Spleen (tissue), 11 donors: Measurements from ENCODE around the gene PDE4B. TPM values are rescaled to one million over a fixed set of nuclear protein-coding genes. Genes with fewer than 3 reads are reported as not detected.

Source experiments
- DNase-seq: peaks from one replicate; pipeline ENCODE4 v3.0.0-alpha.2; 2020
- H3K27ac ChIP-seq, 8 donors: fragments of 200-600 bp; sonication (generic) in 7 of 8; 1 replicate in 4 of 8; 2 replicates in 4 of 8; pipeline versions ENCODE4 v1.5.0 to v1.8.0; 2016 to 2021; ENCODE audit warnings: inconsistent platforms in 4 of 8, mild to moderate bottlenecking in 4 of 8, moderate library complexity in 1 of 8
- H3K27me3 ChIP-seq, 7 donors: fragments of 200-600 bp; sonication (generic) in 6 of 7; replicated peaks in 1 of 7; 1 replicate in 4 of 7; 2 replicates in 3 of 7; pipeline versions ENCODE4 v1.5.0 to v1.8.0; 2016 to 2021; ENCODE audit warnings: inconsistent platforms in 3 of 7, mild to moderate bottlenecking in 1 of 7
- H3K36me3 ChIP-seq, 6 donors: fragments of 200-600 bp; sonication (generic) in 5 of 6; 1 replicate in 4 of 6; 2 replicates in 2 of 6; pipeline versions ENCODE4 v1.5.0 to v1.8.0; 2016 to 2021; ENCODE audit warnings: inconsistent platforms in 2 of 6
- H3K4me1 ChIP-seq, 6 donors: fragments of 200-600 bp; sonication (generic) in 5 of 6; 1 replicate in 3 of 6; 2 replicates in 3 of 6; pipeline versions ENCODE4 v1.5.0 to v1.8.0; 2016 to 2021; ENCODE audit warnings: inconsistent platforms in 3 of 6
- H3K4me3 ChIP-seq, 8 donors: fragments of 200-600 bp; sonication (generic) in 7 of 8; 1 replicate in 4 of 8; 2 replicates in 4 of 8; pipeline versions ENCODE4 v1.5.0 to v1.8.0; 2016 to 2021; ENCODE audit warnings: inconsistent platforms in 4 of 8, mild to moderate bottlenecking in 4 of 8, moderate library complexity in 2 of 8
- H3K9me3 ChIP-seq, 8 donors: fragments of 200-600 bp; sonication (generic) in 7 of 8; 1 replicate in 4 of 8; 2 replicates in 4 of 8; pipeline versions ENCODE4 v1.5.0 to v1.8.0; 2016 to 2021; ENCODE audit warnings: inconsistent platforms in 4 of 8
- CTCF ChIP-seq, 11 experiments: fragments of 200-600 bp in 7 of 11; fragments of 450-650 bp in 4 of 11; sonication (generic) in 4 of 11; IDR thresholded peaks in 8 of 11; conservative IDR thresholded peaks in 3 of 11; 1 replicate in 7 of 11; 2 replicates in 4 of 11; pipeline versions ENCODE4 v1.4.0 to v1.8.0; 2016 to 2021; ENCODE audit warnings: antibody characterized with exemption in 11 of 11, inconsistent platforms in 4 of 11, mild to moderate bottlenecking in 1 of 11
- POLR2A ChIP-seq, 3 donors: fragments of 450-650 bp; IDR thresholded peaks; one replicate each; pipeline ENCODE4 v1.5.1; 2017; ENCODE audit warnings: antibody characterized with exemption in 3 of 3, mild to moderate bottlenecking in 1 of 3
- POLR2AphosphoS5 ChIP-seq, 3 donors: sonication (generic); formaldehyde crosslinking; IDR thresholded peaks; one replicate each; pipeline ENCODE4 v1.5.1; 2017; ENCODE audit warnings: antibody characterized with exemption in 3 of 3
- WGBS, 5 donors: extraction: QIAGEN DNeasy Blood & Tissue Kit in 3 of 5; methylation state at CpG; one replicate each; pipeline versions ENCODE4 v1.1.5 to v1.1.7; 2013 to 2018; 5-methylcytosine and 5-hydroxymethylcytosine counted together
- intact Hi-C: fragments of 100-400 bp; cut with DNase I; formaldehyde crosslinking; loops from one replicate; pipeline ENCODE4 v1.15.0; 2023; ENCODE audit warnings: low total_unique reads
- polyA plus RNA-seq, 3 donors: library from polyadenylated mRNA; stranded (reverse); fragments of 200-250 nt; gene quantifications; one replicate each; pipeline ENCODE4 v1.2.1, GENCODE V29; 2013
- total RNA-seq, 7 donors: library from RNA; depleted of rRNA in 3 of 7; stranded (reverse); fragments of >200 nt in 3 of 7; fragmentation: NEBNext Ultra II Directional in 4 of 7; extraction: Animal tissue kit (Norgen Biotek cat#: 25700) in 4 of 7; gene quantifications; one replicate each; pipeline versions ENCODE4 v1.1.0 to v1.2.1, GENCODE V29; 2016 to 2021
- donor health status: healthy with polysubstance abuse.
- donor health status: DM: no; HTN: no; CAD: no; lungs with moderate emphysema.
- donor health status: DM: no; HTN: no; CAD: no.
- donor health status: Bipolar disorder and iron deficiency.
- donor health status: healthy.
- donor health status: DM: no; HTN: no; CAD: no.
- donor health status: DM: yes; HTN: yes; CAD: no.

The PDE4B gene
- total and polyA plus RNA-seq, 10 donors = 12.6 to 88.2 (median 51.9) TPM

GRCh38 chr1:66033781-66034180 is 241.1 kb downstream of the PDE4B start:
- intact Hi-C loops = no loop called here
- WGBS, 5 donors = 24 to 45% (median 35%) methylated on average over 1 of the region's 1 CpG
- no peaks in the 10 kb centered on the region for H3K36me3 ChIP-seq
- no peak overlapping the region for H3K27ac ChIP-seq
- DNase-seq = no peak
- H3K9me3 ChIP-seq = peaks cover 0 to 25% (median 16%) of the 10 kb centered on the region in 8 donors
- no peak for TF ChIP-seq CTCF (IDR thresholded peaks at IDR 0.05 in 8 of 11, conservative IDR thresholded peaks at IDR 0.05 in 3 of 11)
- H3K4me1 ChIP-seq = no peaks in the 10 kb centered on the region
- peaks cover 0 to 9% (median 0%) of the 10 kb centered on the region in 7 donors for H3K27me3 ChIP-seq
- H3K4me3 ChIP-seq = no peak overlapping the region

- Histone ChIP-seq H3K9me3 (peaks cover 0 to 5% (median under 1%) of the 10 kb centered on the region in 8 donors), H3K27me3 (peaks cover 0 to 10% (median 0%) of the 10 kb centered on the region in 7 donors), H3K4me3 (no peak overlapping the region), H3K4me1 (no peaks in the 10 kb centered on the region), H3K36me3 (no peaks in the 10 kb centered on the region), H3K27ac (no peak overlapping the region)
- intact Hi-C loops = no loop called here
- WGBS, 5 donors = 6 to 24% (median 22%) methylated on average over 1 of the region's 1 CpG
- no peak for TF ChIP-seq CTCF (IDR thresholded peaks at IDR 0.05 in 8 of 11, conservative IDR thresholded peaks at IDR 0.05 in 3 of 11)
- no peak for DNase-seq
Measured at GRCh38 chr1:66035616-66036245, 243.0 kb downstream of the PDE4B start.

GRCh38 chr1:66041654-66042053 is 249.0 kb downstream of the PDE4B start:
- Histone ChIP-seq H3K27ac (no peak overlapping the region), H3K4me1 (no peaks in the 10 kb centered on the region), H3K4me3 (no peak overlapping the region), H3K36me3 (no peaks in the 10 kb centered on the region), H3K9me3 (no peaks in the 10 kb centered on the region), H3K27me3 (peaks cover 0 to 12% (median 0%) of the 10 kb centered on the region in 7 donors)
- no peak for DNase-seq
- intact Hi-C loops = no loop called here
- TF ChIP-seq CTCF (IDR thresholded peaks at IDR 0.05 in 8 of 11, conservative IDR thresholded peaks at IDR 0.05 in 3 of 11) = no peak
- no peak for TF ChIP-seq POLR2A (IDR thresholded peaks at IDR 0.05)
- TF ChIP-seq POLR2AphosphoS5 (IDR thresholded peaks at IDR 0.05) = no peak
- WGBS, 5 donors = 47 to 86% (median 60%) methylated on average over 1 of the region's 1 CpG

- Histone ChIP-seq H3K9me3 (no peaks in the 10 kb centered on the region), H3K27me3 (peaks cover 0 to 13% (median 0%) of the 10 kb centered on the region in 7 donors), H3K4me1 (no peaks in the 10 kb centered on the region), H3K4me3 (no peak overlapping the region), H3K27ac (no peak overlapping the region), H3K36me3 (no peaks in the 10 kb centered on the region)
- intact Hi-C loops = no loop called here
- TF ChIP-seq CTCF (IDR thresholded peaks at IDR 0.05 in 8 of 11, conservative IDR thresholded peaks at IDR 0.05 in 3 of 11) = no peak
- no peak for TF ChIP-seq POLR2AphosphoS5 (IDR thresholded peaks at IDR 0.05)
- no peak for TF ChIP-seq POLR2A (IDR thresholded peaks at IDR 0.05)
- DNase-seq = no peak
- WGBS, 5 donors = 67 to 90% (median 82%) methylated on average over 1 of the region's 1 CpG
Measured at GRCh38 chr1:66043186-66043585, 250.5 kb downstream of the PDE4B start.
